GM13976 (cell line): ENCODE data around the gene TARDBP.

Experiments used
- DNase-seq: peaks from one replicate; pipeline ENCODE4 v3.0.0; 2012; ENCODE audit warnings: low spot score
- CTCF ChIP-seq: IDR thresholded peaks from 2 replicates; pipeline ENCODE4 v1.5.1; 2012; ENCODE audit warnings: borderline replicate concordance, mild to moderate bottlenecking; ENCODE audit not compliant: insufficient read depth; ENCODE audit errors: extremely low read depth, missing control alignments, control extremely low read depth
- in situ Hi-C: fragments of 300-500 bp; cut with MboI; formaldehyde crosslinking; loops from one replicate; pipeline ENCODE4 v1.12.0; 2022; ENCODE audit warnings: low sequenced_read_pairs, mixed read lengths, inconsistent platforms; ENCODE audit not compliant: unreplicated experiment

The TARDBP gene

GRCh38 chr1:11024154-11024873 is 11.9 kb downstream of the TARDBP start:
- DNase-seq, result no peak
- TF ChIP-seq CTCF, result no peak
- in situ Hi-C loops, result no loop called here

- in situ Hi-C loops, result no loop called here
- TF ChIP-seq CTCF, result no peak
- DNase-seq, result no peak
Observed at GRCh38 chr1:11024874-11025203, 12.4 kb downstream of the TARDBP start.

DNA sequence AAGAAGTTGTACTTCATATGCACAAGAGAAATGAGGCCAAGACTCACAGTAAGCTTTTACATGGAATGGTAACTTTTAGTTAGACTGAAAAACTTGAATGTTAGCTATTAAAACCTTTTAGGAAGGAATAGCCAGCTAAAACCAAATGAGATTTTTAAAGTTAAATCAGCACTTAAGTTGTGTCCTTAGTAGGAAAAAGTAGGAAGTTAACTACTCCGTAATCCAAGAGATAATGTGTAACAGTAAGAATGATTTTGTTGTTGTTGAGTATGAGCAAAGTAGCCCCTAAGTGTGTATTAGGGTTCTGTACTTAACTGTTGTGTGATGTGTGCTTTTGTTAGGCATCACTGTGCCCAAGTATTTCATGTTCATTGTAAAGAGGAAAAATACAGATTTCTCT is 13.2 kb downstream of the TARDBP start:
- TF ChIP-seq CTCF, result no peak
- no peak for DNase-seq
- in situ Hi-C loops, result no loop called here

DNA sequence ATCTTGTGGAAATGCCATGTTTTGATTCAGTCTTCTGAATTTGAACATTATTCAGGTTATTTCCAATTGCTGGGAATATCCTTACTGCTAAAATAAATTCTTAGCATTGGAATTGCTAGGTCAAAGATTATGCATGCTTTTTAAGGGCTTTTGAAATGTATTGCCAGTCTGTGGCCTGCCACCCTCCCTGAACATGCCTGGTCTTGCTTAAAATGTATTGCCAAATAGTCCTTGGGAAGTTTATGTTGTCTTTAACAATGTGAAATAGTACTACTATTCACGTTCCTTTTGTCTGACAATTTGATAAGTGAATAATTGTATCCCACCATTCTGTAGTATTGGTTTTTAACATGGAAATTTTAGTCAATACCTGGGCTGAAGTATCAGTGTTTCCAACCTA is 13.6 kb downstream of the TARDBP start:
- in situ Hi-C loops, result no loop called here
- no peak for TF ChIP-seq CTCF
- no peak for DNase-seq

DNA sequence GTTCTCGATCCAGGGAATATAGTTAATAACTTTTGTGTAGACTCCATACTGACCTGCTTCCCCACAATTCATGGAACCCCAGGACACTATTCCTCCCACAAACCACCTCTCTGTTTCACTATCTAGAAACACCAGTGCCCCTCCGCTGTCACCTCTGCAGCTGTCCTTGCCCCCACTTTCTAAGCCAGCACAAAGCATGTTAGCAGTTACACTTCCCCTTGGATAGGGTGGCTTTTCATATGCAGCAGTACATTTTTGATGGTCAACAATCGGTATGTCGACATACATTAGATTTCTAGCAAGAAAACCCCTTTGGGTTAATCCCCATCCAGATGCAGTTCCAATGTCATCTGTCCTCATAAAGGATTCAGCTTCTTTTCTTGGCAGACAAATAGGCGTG is 14.4 kb downstream of the TARDBP start:
- no peak for TF ChIP-seq CTCF
- DNase-seq, result no peak
- in situ Hi-C loops, result no loop called here

DNA sequence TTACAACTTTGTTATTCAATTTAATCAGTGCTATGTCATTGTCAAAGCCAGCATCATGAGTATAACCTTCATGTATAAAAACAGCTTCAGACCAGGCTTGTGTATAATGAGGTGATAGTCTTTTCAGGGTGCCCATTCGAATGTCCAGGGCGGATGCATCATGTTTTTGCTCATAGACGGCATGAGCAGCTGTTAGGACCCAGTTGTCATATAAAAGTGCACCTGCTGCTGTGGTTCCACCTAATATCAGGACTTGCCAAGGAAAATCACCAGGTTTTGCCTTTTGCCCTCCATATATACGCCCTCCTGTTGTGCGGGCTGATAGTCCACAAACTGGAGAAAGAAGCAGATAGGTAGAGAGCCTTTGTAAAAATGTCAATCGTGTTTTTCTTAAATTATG is 14.9 kb downstream of the TARDBP start:
- no peak for TF ChIP-seq CTCF
- in situ Hi-C loops, result no loop called here
- no peak for DNase-seq
